OCI-LY7 (cell line): Measurements from ENCODE around the gene CT45A10. TPM values are rescaled to one million over a fixed set of nuclear protein-coding genes. Genes with fewer than 3 reads are reported as not detected.
"Not testable (repeated sequence)": the region's sequence is repeated elsewhere in the genome, so short reads cannot be mapped to it uniquely, and the experiment has no call there.

ENCODE experiments used
- BruUV-seq: library from RNA; stranded (reverse); fragments of 400-500 nt; replicated peaks from 2 replicates; lab custom pipeline; 2021; lab: Mats Ljungman, UMichigan
- CTCF ChIA-PET: fragments of 300-600 bp; sonication (Branson Sonifier 250); formaldehyde crosslinking; loops from one replicate; lab custom pipeline; 2022; ENCODE audit warnings: antibody characterized with exemption; ENCODE audit not compliant: unreplicated experiment; lab: Charles Lee
- POLR2A ChIA-PET: fragments of 300-600 bp; sonication (Branson Sonifier 250); formaldehyde crosslinking; loops from one replicate; lab custom pipeline; 2022; ENCODE audit warnings: antibody characterized with exemption; lab: Charles Lee
- DNase-seq: peaks from one replicate; pipeline ENCODE4 v3.0.0-alpha.2; 2015; ENCODE audit warnings: low spot score
- H2AFZ ChIP-seq: fragments of 200-600 bp; sonication (generic), shearing (Covaris generic); 2 replicates; pipeline ENCODE4 v1.6.1; 2014; ENCODE audit warnings: mild to moderate bottlenecking, antibody characterized with exemption, low read length, moderate library complexity
- H3K27ac ChIP-seq: fragments of 200-600 bp; sonication (generic); 2 replicates; pipeline ENCODE4 v1.5.1; 2014; ENCODE audit warnings: mixed run types, low read depth, mild to moderate bottlenecking, moderate library complexity, low read length, inconsistent platforms; ENCODE audit not compliant: poor library complexity, severe bottlenecking
- H3K36me3 ChIP-seq: fragments of 200-600 bp; sonication (generic); 2 replicates; pipeline ENCODE4 v1.6.1; 2014; ENCODE audit warnings: mild to moderate bottlenecking, antibody characterized with exemption, low read length, moderate library complexity, mixed read lengths; ENCODE audit not compliant: insufficient read depth
- H3K4me1 ChIP-seq: fragments of 200-600 bp; sonication (generic); 2 replicates; pipeline ENCODE4 v1.5.1; 2014; ENCODE audit warnings: mild to moderate bottlenecking, low read length; ENCODE audit not compliant: insufficient read depth, poor library complexity, severe bottlenecking
- H3K4me2 ChIP-seq: fragments of 200-600 bp; sonication (generic); 2 replicates; pipeline ENCODE4 v1.6.1; 2014; ENCODE audit warnings: mild to moderate bottlenecking, low read length
- H3K4me3 ChIP-seq: fragments of 200-600 bp; sonication (generic); 2 replicates; pipeline ENCODE4 v1.5.1; 2014; ENCODE audit warnings: mild to moderate bottlenecking, low read depth, low read length; ENCODE audit not compliant: poor library complexity, severe bottlenecking
- H3K79me2 ChIP-seq: fragments of 200-600 bp; sonication (generic); 2 replicates; pipeline ENCODE4 v1.6.1; 2016; ENCODE audit warnings: low read depth, mild to moderate bottlenecking, low read length, moderate library complexity, mixed read lengths; ENCODE audit not compliant: insufficient read depth
- H3K9me2 ChIP-seq: fragments of 200-600 bp; sonication (generic); 2 replicates; pipeline ENCODE4 v1.6.1; 2016; ENCODE audit warnings: mild to moderate bottlenecking, low read length, mixed read lengths; ENCODE audit not compliant: insufficient read depth
- H3K9me3 ChIP-seq: fragments of 200-600 bp; sonication (generic); 2 replicates; pipeline ENCODE4 v1.6.1; 2014; ENCODE audit warnings: mild to moderate bottlenecking, mixed run types, low read length, mixed read lengths
- H4K20me1 ChIP-seq: fragments of 200-600 bp; sonication (generic); 2 replicates; pipeline ENCODE4 v1.6.1; 2014; ENCODE audit warnings: mild to moderate bottlenecking, antibody characterized with exemption, low read length, moderate library complexity, mixed read lengths; ENCODE audit not compliant: insufficient read depth
- intact Hi-C: fragments of 100-400 bp; cut with micrococcal nuclease; formaldehyde crosslinking; loops from one replicate; pipeline ENCODE4 v1.10.0; 2022; ENCODE audit not compliant: unreplicated experiment
- total RNA-seq, 2 experiments: library from RNA; depleted of rRNA in 1 of 2; stranded (reverse); fragments of >200 nt in 1 of 2; shearing (Covaris generic) in 1 of 2; gene quantifications; 2 replicates each; pipeline ENCODE4 v1.2.3, GENCODE V29; 2014 to 2022

Gene CT45A10
- total RNA-seq, 2 experiments from 2014 or later: not detected

GRCh38 chrX:135854438-135854837, 38.8 kb downstream of the CT45A10 start, which contains the start of gene CT45A8:
TSS of gene CT45A8 (minus strand) at chrX:135854538. CDS start at chrX:135850783, 3,755 bp downstream.
- H2AFZ ChIP-seq, BruUV-seq, H3K4me3 ChIP-seq, H3K79me2 ChIP-seq, H4K20me1 ChIP-seq, H3K27ac ChIP-seq, H3K9me3 ChIP-seq, H3K4me1 ChIP-seq, H3K36me3 ChIP-seq, H3K9me2 ChIP-seq, DNase-seq, H3K4me2 ChIP-seq, CTCF ChIA-PET, POLR2A ChIA-PET, intact Hi-C loops: not testable (repeated sequence)

- H4K20me1 ChIP-seq, H2AFZ ChIP-seq, H3K4me3 ChIP-seq, POLR2A ChIA-PET, H3K4me1 ChIP-seq, H3K9me3 ChIP-seq, CTCF ChIA-PET, H3K9me2 ChIP-seq, DNase-seq, intact Hi-C loops, H3K27ac ChIP-seq, BruUV-seq, H3K79me2 ChIP-seq, H3K36me3 ChIP-seq, H3K4me2 ChIP-seq: not testable (repeated sequence)
Observed at GRCh38 chrX:135837180-135837579, 56.1 kb downstream of the CT45A10 start, which contains the start of gene CT45A7. TSS of gene CT45A7 (minus strand) at chrX:135837280. CDS start at chrX:135833533, 3,747 bp downstream.

Other genes starting within 250 kb of the CT45A10 start
- gene CT45A1, start 179.8 kb downstream of the CT45A10 start, total RNA-seq (2014; rRNA removed; shearing (Covaris generic)): not detected in 2 replicates
- gene CT45A1, start 179.8 kb downstream of the CT45A10 start, total RNA-seq (2022): not detected in 2 replicates
- gene CT45A3, start 125.3 kb downstream of the CT45A10 start, total RNA-seq (2014; rRNA removed; shearing (Covaris generic)): not detected in 2 replicates
- gene CT45A3, start 125.3 kb downstream of the CT45A10 start, total RNA-seq (2022): not detected in 2 replicates
- gene CT45A5, start 107.9 kb downstream of the CT45A10 start, total RNA-seq (2014; rRNA removed; shearing (Covaris generic)): not detected in 2 replicates
- gene CT45A5, start 107.9 kb downstream of the CT45A10 start, total RNA-seq (2022): not detected in 2 replicates
- not detected in 2 replicates for gene CT45A6, start 90.7 kb downstream of the CT45A10 start, total RNA-seq (2014; rRNA removed; shearing (Covaris generic))
- gene CT45A6, start 90.7 kb downstream of the CT45A10 start, total RNA-seq (2022): not detected in 2 replicates
- gene CT45A2, start 73.4 kb downstream of the CT45A10 start, total RNA-seq (2014; rRNA removed; shearing (Covaris generic)): not detected in 2 replicates
- not detected in 2 replicates for gene CT45A2, start 73.4 kb downstream of the CT45A10 start, total RNA-seq (2022)
- gene CT45A7, start 56.2 kb downstream of the CT45A10 start, total RNA-seq (2014; rRNA removed; shearing (Covaris generic)): not detected in 2 replicates
- not detected in 2 replicates for gene CT45A7, start 56.2 kb downstream of the CT45A10 start, total RNA-seq (2022)
- gene CT45A8, start 38.9 kb downstream of the CT45A10 start, total RNA-seq (2014; rRNA removed; shearing (Covaris generic)): not detected in 2 replicates
- not detected in 2 replicates for gene CT45A8, start 38.9 kb downstream of the CT45A10 start, total RNA-seq (2022)
- not detected in 2 replicates for gene CT45A9, start 21.6 kb downstream of the CT45A10 start, total RNA-seq (2014; rRNA removed; shearing (Covaris generic))
- gene CT45A9, start 21.6 kb downstream of the CT45A10 start, total RNA-seq (2022): not detected in 2 replicates
- not detected in 2 replicates for gene SAGE1, start 272 bp upstream of the CT45A10 start, total RNA-seq (2014; rRNA removed; shearing (Covaris generic))
- not detected in 2 replicates for gene SAGE1, start 272 bp upstream of the CT45A10 start, total RNA-seq (2022)
- 7.7 and 8.9 TPM in 2 replicates for gene MMGT1, start 80.5 kb upstream of the CT45A10 start, total RNA-seq (2014; rRNA removed; shearing (Covaris generic))
- 16.4 and 17.0 TPM in 2 replicates for gene MMGT1, start 80.5 kb upstream of the CT45A10 start, total RNA-seq (2022)
- gene SLC9A6, start 92.0 kb upstream of the CT45A10 start, total RNA-seq (2014; rRNA removed; shearing (Covaris generic)): 5.9 and 7.7 TPM in 2 replicates
- gene SLC9A6, start 92.0 kb upstream of the CT45A10 start, total RNA-seq (2022): 11.1 and 12.6 TPM in 2 replicates